Heart left ventricle (tissue), 13 donors: ENCODE data around the gene INSIG1.

Experiments
- CTCF ChIP-seq, 12 donors: fragments of 200-600 bp; sonication (generic) in 4 of 12; IDR thresholded peaks; one replicate each; pipeline versions ENCODE4 v1.5.0 to v1.8.0; 2018 to 2022; ENCODE audit warnings: antibody characterized with exemption in 12 of 12, mild to moderate bottlenecking in 5 of 12
- POLR2A ChIP-seq, 2 donors: fragments of 450-650 bp; IDR thresholded peaks; one replicate each; pipeline ENCODE4 v1.6.1; 2017; ENCODE audit warnings: antibody characterized with exemption in 2 of 2, mild to moderate bottlenecking in 2 of 2, moderate library complexity in 2 of 2
- donor health status: ischemic (EF 13 %, LVEDD 7.1; RV severe dilation, severe dysfunction).
- donor health status: DM: no; HTN: yes; CAD: no.
- donor health status: DM: no; HTN: no; CAD: no.
- donor health status: ischemic (EF 25% LVEDD 6.9; RV normal size, moderate dysfunction).
- donor health status: ischemic (EF 25% LVEDD 5.7; RV mildly dilated, moderate dysfunction).
- donor health status: ischemic (EF 35%, LVEDD 5.7; RV mildly dilated, moderate dysfunction).
- donor health status: nonischemic (EF 11% LVEDD 7.7; RV severe dilation, severe dysfunction).
- donor health status: DM: yes; HTN: yes; CAD: no.
- donor health status: PGD.
- donor health status: ischemic (EF 29% LVEDD 5.4; RV normal size, mild dysfunction).
- donor health status: nonischemic (EF 23%, LVEDD 6.1; RV moderate dilation, normal function).

GRCh38 chr7:155358948-155359712, 61.5 kb downstream of the INSIG1 start:
- TF ChIP-seq CTCF (IDR thresholded peaks at IDR 0.05) (no peak), POLR2A (IDR thresholded peaks at IDR 0.05) (no peak)
